ENCODE results near the gene HTR1E.
"Not testable (repeated sequence)": the region's sequence is repeated elsewhere in the genome, so short reads cannot be mapped to it uniquely, and the experiment has no call there.

Gene HTR1E

GRCh38 chr6:86978251-86978650 lies 40.9 kb downstream of the HTR1E start:
- DNase-seq: no peak

- DNase-seq: no peak
Observed at GRCh38 chr6:87001494-87001893, 64.2 kb downstream of the HTR1E start.

DNA sequence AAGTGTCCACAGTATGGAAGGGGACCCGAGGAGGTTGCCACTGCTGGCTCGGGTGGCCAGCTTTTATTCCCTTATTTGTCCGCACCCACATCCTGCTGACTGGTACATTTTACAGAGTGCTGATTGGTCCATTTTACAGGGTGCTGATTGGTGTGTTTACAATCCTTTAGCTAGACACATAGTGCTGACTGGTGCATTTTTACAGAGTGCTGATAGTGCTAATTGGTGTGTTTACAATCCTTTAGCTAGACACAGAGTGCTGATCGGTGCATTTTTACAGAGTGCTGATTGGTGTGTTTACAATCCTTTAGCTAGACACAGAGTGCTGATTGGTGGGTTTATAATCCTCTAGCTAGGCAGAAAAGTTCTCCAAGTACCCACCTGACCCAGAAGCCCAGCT lies 65.1 kb downstream of the HTR1E start:
- not testable (repeated sequence) for DNase-seq

GRCh38 chr6:87006541-87006940 lies 69.2 kb downstream of the HTR1E start:
- not testable (repeated sequence) for DNase-seq

- DNase-seq: not testable (repeated sequence)
Observed at GRCh38 chr6:87009581-87009980, 72.3 kb downstream of the HTR1E start.

- no peak for DNase-seq
Observed at GRCh38 chr6:87012035-87012434, 74.7 kb downstream of the HTR1E start.

GRCh38 chr6:87012743-87013142 lies 75.4 kb downstream of the HTR1E start:
- no peak for DNase-seq

DNA sequence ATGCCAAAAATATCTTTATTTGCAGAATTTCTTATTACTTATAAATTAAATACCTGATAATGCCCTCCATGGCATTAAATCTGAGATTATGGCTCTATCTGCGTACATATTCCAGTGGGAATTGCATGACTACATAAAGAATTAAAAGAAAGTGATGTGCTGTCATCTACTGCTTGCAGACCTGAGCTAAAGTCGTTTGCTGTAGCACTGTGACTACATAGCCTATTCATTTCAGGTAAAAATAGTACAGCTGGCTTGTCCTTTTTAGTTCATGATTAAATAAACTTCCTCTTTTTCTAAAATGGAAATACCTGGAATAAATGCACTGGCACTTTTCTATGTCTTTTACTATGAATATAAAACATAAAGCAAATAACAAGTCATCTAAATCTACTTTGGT lies 79.4 kb downstream of the HTR1E start:
- no peak for DNase-seq

DNA sequence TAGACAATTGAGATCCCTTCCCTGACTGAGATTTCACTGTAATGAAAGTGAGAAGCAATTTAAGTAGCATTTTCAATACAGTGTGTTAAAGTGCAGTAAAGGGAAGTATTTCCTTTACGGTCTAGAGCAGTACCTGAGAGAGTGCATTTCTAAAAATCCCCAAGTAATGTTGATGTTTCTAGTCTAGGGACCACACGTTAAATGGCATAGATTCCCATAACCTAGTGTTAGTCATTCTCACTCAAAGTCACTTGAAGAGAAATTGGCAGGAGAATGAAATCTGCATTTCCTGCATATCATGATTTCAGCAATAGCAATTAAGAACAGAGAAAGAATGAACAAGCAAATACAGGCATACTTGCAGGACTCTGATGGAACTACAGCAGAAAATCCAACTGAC lies 89.7 kb downstream of the HTR1E start:
- no peak for DNase-seq

GRCh38 chr6:87029711-87030314 lies 92.5 kb downstream of the HTR1E start:
- DNase-seq: peak; percentile 38

DNA sequence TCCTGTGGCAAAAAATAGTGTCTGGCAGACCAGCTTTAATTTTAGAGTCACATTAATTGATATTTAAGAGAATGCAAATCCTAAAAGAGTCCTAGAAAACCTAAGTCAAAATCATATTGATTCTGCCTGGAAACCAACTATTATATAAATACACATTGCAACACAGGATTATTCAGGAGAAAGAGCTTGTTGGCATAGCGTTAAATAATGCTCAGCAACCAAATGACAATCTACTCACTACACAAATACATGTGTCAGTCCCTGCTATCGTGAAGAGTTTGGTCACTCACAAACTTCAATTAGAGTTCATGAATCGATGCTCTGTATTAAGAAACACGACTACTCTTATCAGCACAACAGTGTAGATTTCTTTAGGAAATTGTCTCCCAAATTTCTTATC lies 103.4 kb downstream of the HTR1E start:
- no peak for DNase-seq

DNA sequence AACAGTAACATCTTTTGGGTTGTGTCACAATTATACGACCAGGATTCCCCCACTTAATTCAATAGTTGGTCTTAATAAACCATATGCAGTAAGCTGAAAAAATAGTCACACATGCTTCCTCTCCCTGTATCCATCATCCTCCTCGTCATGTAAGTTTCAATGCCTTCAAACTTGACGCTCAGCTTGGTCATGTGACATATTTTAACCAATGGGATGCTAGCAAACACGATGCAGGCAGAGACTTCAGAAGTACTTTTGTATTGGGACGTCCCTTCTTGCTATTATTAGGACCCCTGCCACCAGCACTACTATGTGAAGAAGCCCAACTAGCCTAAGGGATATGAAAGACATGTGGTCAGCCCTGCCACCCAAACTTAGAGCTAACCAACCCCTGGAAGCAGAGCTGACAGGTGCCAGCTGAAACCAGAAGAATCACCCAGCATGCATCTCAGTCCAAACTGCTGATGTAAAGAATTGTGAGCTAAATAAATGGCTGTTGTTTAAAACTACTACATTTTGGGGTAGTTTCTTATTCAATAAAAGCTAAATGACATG lies 108.3 kb downstream of the HTR1E start:
- no peak for DNase-seq

- DNase-seq: no peak
Observed at GRCh38 chr6:87049779-87050178, 112.5 kb downstream of the HTR1E start.

DNA sequence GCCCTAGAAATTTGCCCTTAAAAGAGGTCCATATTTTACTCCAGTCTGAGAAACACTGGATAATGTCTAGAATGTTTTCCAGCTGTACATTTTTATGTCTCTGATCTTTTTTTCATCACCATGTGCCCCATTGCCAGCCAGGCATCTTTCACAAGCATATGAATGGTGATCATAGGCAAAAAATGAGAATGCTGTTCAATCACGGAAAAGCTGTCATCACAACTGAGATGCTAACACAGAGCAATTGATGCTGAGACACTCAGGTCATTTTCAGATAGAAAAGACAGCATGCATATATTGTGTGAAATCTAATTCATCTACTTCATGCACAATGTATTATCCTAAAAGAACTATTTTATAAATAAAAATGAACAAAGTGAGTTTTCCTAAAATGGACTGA lies 116.0 kb downstream of the HTR1E start:
- DNase-seq: no peak

DNA sequence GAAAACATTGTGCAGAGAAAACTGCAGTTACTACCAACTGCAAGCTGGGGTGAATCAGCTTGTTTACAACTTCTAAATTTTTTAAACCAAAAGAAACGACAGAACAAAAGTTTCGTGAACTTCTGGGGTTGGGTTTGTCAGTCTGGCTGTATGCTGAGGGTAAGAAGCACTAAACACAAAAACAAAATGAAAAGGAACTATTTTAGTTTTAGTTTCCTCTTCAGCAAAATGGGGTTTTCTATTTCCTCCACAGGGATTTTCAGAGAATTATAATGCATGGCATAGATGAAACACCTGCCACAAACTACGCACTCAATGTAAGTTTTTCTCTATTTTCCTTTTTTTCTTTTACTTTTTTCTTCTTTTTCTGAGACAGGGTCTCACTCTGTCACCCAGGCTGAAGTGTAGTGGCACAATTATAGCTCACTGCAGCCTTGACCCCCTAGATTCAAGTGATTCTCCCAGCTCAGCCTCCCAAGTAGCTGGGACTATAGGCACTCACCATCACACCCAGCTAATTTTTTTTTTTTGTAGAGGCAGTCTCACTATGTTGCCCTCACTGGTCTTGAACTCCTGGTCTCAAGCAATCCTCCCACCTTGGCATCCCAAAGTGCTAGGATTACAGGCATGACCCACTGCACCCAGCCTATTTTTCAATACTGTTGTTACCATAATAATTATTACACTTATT lies 117.0 kb downstream of the HTR1E start:
- no peak for DNase-seq

DNA sequence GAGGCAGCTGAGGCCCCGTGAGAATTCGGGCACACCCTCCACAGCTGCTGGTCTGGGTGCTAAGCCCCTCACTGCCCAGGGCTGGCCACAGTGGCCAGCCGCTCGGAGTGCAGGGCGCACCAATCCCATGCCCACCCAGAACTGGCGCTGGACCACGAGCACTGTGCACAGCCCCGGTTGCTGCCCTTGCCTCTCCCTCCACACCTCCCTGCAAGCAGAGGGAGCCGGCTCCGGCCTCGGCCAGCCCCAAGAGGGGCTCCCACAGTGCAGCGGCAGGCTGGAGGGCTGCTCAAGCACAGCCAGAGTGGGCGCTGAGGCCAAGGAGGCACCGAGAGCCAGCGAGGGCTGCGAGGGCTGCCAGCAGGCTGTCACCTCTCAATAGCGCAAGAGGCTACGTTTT lies 122.6 kb downstream of the HTR1E start:
- no peak for DNase-seq

- no peak for DNase-seq
Observed at GRCh38 chr6:87065117-87065516, 127.8 kb downstream of the HTR1E start.
